Mesenteric fat pad (tissue), 1 donor: Measurements from ENCODE around the gene DNAH7. TPM values are rescaled to one million over a fixed set of nuclear protein-coding genes. Genes with fewer than 3 reads are reported as not detected.

Experiments
- DNase-seq: peaks from one replicate; pipeline ENCODE4 v3.0.0-alpha.2; 2020; ENCODE audit warnings: low spot score
- total RNA-seq: library from RNA; stranded (reverse); fragmentation: NEBNext Ultra II Directional; extraction: Animal tissue kit (Norgen Biotek cat#: 25700); gene quantifications from one replicate; pipeline ENCODE4 v1.2.1, GENCODE V29; 2021
- donor health status: DM: yes; HTN: yes; CAD: no.

Gene DNAH7
- total RNA-seq, 1 donor from 2014 or later = 0.45 TPM

DNA sequence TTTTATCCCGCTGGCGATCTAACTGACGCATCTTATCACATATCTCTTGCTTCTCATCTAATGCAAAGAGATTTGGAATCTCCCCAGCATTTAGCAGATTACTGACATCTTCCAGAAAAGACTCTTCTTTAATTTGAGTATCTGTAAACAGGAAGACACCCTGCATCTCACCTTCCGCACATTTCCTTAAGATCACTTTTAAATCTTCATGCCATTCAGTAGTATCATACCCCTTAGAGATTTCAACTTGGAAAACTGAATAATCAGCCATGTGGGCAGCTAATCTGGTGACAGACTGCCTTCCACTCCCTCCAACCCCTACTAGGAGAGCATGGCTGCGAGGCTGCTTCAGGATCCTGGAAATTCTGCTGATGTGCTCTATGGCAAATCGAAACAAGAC lies 204.3 kb downstream of the DNAH7 start:
- no peak for DNase-seq

- no peak for DNase-seq
These were observed 205.1 kb downstream of the DNAH7 start for GRCh38 chr2:195863564-195863963.

DNA sequence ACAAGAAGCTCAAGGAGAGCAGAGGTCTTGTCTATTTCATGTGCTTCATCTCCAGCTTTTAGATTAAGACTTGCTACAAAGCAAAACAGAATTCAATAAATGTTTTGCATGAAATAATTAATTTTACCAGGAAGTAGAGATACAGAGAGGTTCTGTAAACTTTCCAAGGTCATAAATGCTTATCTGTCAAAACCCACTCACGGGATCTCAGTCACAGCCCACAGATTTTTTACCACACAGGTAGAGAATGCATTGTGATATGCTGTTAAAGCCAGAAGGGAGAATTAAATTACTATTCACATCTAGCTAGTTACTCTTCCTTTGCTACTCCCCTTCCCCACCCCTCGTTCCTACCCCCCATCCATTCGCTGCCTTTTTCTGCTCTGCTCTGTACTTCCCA lies 205.5 kb downstream of the DNAH7 start:
- DNase-seq = no peak

DNA sequence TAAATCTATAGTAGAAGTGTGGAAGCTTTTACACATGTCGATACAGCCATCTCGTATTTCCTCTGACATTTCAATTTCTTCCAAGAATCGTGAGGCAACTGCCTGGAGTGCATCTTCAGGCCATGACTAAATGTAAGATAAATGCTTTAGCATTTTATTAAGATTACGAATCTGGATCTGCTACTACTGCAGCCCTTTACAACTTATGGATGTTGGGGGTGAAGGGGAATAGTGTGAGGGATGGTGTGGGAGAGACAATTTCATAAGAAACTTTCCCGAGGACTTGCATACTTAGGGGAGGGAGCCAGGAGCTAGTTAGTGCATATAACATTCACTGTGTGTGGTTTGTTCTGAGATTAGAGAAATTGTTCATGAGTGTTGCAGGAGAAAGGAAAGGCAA lies 206.8 kb downstream of the DNAH7 start:
- no peak for DNase-seq

DNA sequence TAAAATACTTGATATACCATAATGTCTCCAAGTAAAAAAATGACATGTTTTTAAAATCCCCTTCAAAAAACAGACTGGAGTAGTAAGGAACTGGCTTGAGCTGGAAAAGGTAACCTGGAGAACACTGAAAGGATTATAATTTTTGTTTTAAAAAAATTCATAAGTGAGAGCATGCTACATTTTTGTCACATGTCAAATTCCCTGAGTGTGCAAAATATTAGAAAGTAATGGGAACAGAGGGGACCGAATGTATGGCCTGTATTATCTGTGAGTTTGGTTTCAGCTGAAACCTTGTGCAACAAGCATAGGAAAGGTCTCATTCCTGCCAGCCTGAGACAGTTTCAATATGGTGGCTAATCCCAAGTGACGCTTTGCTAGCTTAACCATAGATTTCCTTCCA lies 209.1 kb downstream of the DNAH7 start:
- no peak for DNase-seq

GRCh38 chr2:195857132-195857531 lies 211.5 kb downstream of the DNAH7 start:
- no peak for DNase-seq

DNA sequence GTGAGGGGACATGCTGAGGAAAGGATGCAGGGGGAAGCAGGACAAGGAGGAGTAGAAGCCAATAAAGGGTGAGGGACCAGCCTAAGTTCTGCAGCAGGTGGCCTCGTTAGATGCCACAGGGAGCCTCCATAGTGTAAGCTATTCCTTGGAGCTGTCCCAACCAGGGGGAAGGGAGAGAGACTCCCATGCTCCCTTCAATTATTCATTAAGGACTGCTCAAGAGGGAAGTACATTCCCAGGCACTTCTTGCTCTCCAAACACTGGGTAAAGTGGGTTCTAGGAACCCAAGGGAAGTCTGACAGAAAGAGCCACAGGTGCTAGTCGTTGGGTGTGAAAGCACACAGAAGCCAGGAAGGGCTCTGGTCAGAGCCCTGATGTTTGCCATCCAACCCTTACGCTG lies 217.9 kb downstream of the DNAH7 start:
- DNase-seq = no peak

DNA sequence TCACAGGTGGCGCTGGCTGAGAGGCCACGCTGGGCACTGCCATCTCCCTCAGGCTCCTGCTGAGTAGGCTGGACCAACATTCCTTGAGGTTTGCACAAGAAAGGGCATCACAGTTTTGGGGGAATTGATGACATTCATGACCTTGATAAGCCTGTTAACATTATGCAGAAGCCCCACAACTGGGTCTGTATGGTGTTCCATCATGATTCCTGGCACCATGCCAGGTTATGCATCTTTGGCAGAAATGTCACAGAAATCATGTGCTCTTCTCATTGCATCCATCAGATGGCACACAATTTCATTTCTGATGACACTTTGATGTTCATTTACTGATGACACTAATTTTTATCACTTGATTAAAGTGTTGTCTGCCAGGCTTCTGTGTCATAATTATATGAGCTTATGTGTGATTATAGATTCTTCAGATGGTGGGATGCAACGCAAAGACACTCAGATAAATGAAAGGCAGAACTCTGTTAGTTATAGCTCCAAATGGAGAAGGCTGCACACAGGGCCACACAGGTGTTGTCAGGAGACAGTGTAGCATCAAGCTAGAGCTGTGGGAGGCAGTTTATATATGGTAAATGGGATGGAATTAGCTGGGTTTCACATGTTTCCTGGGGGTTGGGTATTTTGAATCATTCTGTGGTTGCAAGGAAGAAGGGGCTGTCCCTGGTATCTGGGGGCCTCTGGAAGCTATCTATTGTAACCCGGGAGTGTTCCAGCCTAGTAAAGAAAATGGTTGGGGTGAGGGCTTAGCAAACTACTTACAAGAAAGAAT lies 220.3 kb downstream of the DNAH7 start:
- DNase-seq = no peak

DNA sequence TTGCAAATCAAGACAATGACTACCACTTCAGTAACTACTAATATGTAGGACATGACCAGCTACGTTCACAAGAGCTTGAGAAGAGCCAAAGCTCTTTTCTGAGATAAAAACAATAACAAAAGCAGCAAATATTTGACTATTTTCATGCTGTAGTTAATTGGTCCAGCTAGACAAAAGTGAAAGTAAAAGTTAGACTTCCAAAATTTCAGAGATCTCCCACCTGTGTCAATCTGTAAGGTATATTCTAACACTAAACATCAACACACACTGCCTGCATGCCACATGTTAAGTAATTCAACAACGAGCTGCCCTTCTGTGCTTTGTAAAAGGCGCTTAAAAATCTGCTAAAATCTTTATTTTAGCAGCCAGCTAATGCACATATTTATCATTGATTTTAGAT lies 225.7 kb downstream of the DNAH7 start:
- no peak for DNase-seq

- DNase-seq = no peak
These were observed 230.6 kb downstream of the DNAH7 start for GRCh38 chr2:195838002-195838401.

DNA sequence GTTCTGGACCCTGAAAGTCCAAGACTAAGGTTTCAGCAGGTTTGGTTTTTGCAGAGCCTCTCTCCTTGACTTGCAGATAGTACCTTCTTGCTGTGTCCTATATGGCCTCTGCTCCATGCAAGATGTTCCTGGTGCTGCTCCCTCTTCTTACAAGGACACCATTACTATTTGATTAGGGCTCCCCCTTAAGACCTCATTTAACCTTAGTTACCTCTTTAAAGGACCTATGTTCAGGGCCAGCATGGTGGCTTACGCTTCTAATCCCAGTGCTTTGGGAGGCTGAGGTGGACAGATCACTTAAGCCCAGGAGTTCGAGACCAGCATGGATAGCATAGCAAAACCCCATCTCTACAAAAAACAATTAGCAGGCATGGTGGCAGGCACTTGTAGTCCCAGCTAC lies 232.6 kb downstream of the DNAH7 start:
- DNase-seq = no peak

- DNase-seq = no peak
These were observed 233.8 kb downstream of the DNAH7 start for GRCh38 chr2:195834836-195835235.

GRCh38 chr2:195830968-195831950 lies 237.4 kb downstream of the DNAH7 start:
- no peak for DNase-seq

DNA sequence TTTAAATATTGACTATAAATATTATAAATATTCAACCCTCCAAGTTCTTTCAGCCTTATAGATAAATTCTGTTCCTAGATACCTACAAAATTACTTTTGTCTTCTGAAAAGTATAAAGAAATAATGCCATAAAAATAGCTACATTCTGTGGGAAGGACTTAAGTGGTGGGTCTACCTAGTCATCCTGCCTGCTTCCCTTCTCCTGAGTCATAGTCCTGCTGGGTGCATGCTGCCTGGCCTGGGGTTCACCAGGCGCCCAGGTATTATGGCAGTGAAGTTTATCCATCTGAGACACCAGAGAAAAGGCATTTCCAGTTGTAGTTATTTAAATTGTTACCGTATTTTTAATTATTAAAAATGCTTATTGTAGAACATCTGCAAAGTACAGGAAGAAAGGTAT lies 244.2 kb downstream of the DNAH7 start:
- no peak for DNase-seq

DNA sequence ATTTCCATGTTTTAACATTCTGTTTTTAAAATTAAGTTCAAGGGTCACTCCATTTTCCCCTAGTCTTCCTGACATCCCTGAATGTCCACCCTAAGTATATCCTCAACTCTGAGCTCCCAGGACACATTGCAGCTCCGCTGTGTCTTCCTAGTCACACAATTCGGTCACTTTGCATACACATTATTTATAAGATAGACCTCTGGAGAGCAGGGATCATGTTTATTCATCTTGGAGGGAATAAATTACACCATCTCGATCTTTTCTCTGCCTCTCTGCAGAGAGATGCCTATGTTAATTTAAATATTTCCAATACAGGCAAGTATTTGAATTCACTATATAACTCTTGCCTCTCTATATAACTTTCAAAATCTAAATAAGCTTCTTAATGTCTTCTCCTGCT lies 245.4 kb downstream of the DNAH7 start:
- no peak for DNase-seq

DNA sequence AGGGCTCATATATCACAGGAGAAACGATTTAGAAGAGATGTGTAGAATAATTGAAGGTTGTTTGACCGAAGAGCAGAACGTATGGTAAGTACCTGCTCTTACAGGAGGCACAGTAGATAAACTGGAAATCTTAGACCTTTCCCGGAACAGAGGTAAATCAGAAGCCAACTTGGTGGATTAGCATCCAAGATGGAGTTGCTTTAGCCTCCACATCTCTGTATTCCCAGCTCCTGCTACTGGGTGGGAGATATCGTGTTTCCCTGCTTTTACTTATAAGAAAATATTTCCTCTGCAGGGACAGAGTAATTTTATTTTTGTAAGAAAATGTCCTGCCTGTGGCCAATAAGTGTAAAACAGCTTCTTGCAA lies 247.1 kb downstream of the DNAH7 start:
- DNase-seq = no peak

DNA sequence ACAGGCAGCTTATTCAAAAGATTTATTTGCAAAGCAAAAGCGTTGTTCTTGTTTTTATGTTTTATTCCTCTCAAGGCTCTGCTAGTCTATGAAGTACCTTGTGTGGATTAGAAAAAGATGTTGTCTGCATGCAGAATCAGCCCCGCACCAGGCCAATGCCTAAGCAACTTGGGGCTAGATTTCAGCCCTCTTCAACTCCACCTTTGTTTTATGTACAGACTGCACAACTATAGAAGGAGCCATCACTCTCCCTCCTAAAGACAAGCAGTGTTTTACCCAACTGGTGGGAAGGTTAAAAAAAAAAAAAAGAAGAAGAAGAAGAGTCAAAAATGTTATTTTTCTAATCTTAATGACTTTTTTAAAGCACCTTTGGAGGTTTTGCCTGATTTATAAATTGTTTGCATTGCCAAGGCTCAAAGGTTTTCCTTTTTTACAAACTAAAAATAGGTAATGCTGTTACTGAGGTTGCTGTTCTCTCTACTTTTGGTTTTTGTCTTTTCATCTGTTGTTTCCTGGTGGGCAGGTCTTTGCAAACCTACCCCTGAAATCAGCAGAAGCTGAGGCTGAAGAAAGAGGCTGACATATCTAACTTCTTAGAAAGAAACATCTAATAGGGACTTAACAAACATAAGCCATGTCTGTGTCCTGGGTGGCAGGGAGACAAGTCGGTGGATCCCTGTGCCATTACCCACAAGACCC lies 247.6 kb downstream of the DNAH7 start:
- no peak for DNase-seq

- no peak for DNase-seq
These were observed 248.3 kb downstream of the DNAH7 start for GRCh38 chr2:195820373-195820772.

DNA sequence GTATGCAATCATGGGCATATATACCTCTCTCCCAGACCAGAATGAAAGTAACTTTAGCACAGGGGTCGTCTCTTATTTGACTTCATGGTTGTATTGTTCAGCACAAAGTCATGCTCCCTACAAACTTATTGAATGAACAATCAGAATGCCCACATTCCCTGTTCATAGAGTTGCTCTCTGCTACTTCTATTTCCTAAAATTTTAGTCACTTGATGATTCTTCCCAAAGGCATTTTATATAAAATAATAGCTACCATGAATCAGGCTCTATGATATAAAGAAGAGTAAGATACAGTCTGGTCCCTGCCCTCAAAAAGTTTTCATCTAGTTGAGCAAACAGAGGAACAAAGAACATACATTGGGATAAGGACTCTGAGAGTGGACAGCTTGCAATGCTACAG lies 249.4 kb downstream of the DNAH7 start:
- no peak for DNase-seq

DNA sequence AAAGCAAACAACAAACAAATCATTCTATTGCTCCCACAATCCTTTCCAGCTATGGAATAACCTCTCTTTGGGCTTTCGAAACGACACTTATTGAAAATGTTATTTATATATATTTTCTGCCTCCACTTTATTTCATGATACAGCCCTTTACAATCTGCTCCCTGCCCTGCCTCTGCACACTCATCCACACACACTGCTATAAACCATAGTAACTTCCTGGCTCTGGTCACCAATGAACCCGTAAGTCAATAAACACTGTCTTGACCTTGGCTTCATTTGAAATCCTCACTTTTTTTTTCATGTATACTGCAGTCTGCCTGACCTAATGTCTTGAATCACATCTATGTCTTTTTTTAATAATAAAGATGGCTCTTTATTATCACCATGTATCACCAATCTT lies 250.1 kb downstream of the DNAH7 start:
- DNase-seq = no peak

- no peak for DNase-seq
These were observed 250.5 kb downstream of the DNAH7 start for GRCh38 chr2:195818106-195818505.

DNA sequence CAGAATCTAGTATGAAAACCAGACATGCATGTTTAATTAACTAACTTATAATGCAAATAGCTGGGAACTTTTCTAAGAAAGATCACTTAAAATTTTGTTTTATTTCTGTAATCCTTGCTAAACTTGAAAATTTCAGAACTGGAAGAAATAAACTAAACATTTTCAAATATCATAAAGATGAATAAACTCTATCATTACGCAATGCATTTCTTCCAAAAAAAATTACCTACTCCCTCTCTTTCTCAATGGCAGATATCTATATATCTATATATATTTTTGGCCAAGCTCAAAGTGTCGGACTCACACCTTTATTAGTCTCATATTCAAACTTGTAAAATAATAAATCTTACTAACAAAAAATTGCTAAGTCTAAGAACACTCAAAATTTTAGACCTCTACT lies 253.6 kb downstream of the DNAH7 start:
- DNase-seq = no peak
